H9 (cell line): ENCODE results near the gene NTMT1. TPM values are rescaled to one million over a fixed set of nuclear protein-coding genes. Genes with fewer than 3 reads are reported as not detected.
A peak's percentile ranks its signal among the peaks of the same experiment; 100 is the strongest.

ENCODE experiments used
- DNase-seq: peaks from one replicate; pipeline ENCODE4 v3.0.0-alpha.2; 2017
- H2AFZ ChIP-seq: one replicate; pipeline ENCODE4 v1.6.1; 2013; ENCODE audit warnings: mild to moderate bottlenecking, low read length, control low read depth, moderate library complexity
- H2AK5ac ChIP-seq: 2 replicates; pipeline ENCODE4 v1.6.1; 2013; ENCODE audit warnings: low read length, control low read depth, mixed read lengths; ENCODE audit not compliant: insufficient read length
- H2BK120ac ChIP-seq: one replicate; pipeline ENCODE4 v1.6.1; 2013; ENCODE audit warnings: low read depth, mild to moderate bottlenecking, low read length, control low read depth, inconsistent platforms; ENCODE audit not compliant: poor library complexity, severe bottlenecking
- H2BK12ac ChIP-seq: 2 replicates; pipeline ENCODE4 v1.6.1; 2013; ENCODE audit warnings: low read length, control low read depth, mixed read lengths, low read depth; ENCODE audit not compliant: insufficient read length
- H2BK15ac ChIP-seq: 2 replicates; pipeline ENCODE4 v1.6.1; 2013; ENCODE audit warnings: low read depth, low read length, control low read depth
- H2BK20ac ChIP-seq: one replicate; pipeline ENCODE4 v1.6.1; 2013; ENCODE audit warnings: low read depth, mild to moderate bottlenecking, low read length, control low read depth, inconsistent platforms; ENCODE audit not compliant: poor library complexity, severe bottlenecking
- H2BK5ac ChIP-seq: 2 replicates; pipeline ENCODE4 v1.6.1; 2013; ENCODE audit warnings: low read length, control low read depth, mixed read lengths; ENCODE audit not compliant: insufficient read length
- H3K14ac ChIP-seq: 2 replicates; pipeline ENCODE4 v1.6.1; 2013; ENCODE audit warnings: low read length, control low read depth; ENCODE audit not compliant: insufficient read depth
- H3K18ac ChIP-seq: 2 replicates; pipeline ENCODE4 v1.6.1; 2013; ENCODE audit warnings: low read depth, mild to moderate bottlenecking, mixed read lengths, low read length, control low read depth; ENCODE audit not compliant: insufficient read length
- H3K23ac ChIP-seq: 2 replicates; pipeline ENCODE4 v1.6.1; 2013; ENCODE audit warnings: low read length, control low read depth, mixed read lengths, low read depth; ENCODE audit not compliant: insufficient read length
- H3K23me2 ChIP-seq: 2 replicates; pipeline ENCODE4 v1.6.1; 2013; ENCODE audit warnings: low read depth, mild to moderate bottlenecking, mixed read lengths, low read length, control low read depth; ENCODE audit not compliant: insufficient read length, poor library complexity, severe bottlenecking
- H3K27ac ChIP-seq: 2 replicates; pipeline ENCODE4 v1.5.1; 2013; ENCODE audit warnings: low read length, control low read depth, mixed read lengths, low read depth; ENCODE audit not compliant: insufficient read length
- H3K27me3 ChIP-seq: 2 replicates; pipeline ENCODE4 v1.6.1; 2013; ENCODE audit warnings: low read length, control low read depth, inconsistent platforms; ENCODE audit not compliant: insufficient read depth
- H3K4ac ChIP-seq: 2 replicates; pipeline ENCODE4 v1.6.1; 2013; ENCODE audit warnings: low read depth, mild to moderate bottlenecking, control low read depth, inconsistent platforms, low read length, moderate library complexity
- H3K4me1 ChIP-seq: 2 replicates; pipeline ENCODE4 v1.6.1; 2013; ENCODE audit warnings: low read length, control low read depth, inconsistent platforms; ENCODE audit not compliant: insufficient read depth
- H3K4me2 ChIP-seq: 2 replicates; pipeline ENCODE4 v1.6.1; 2013; ENCODE audit warnings: low read length, control low read depth, mixed read lengths; ENCODE audit not compliant: insufficient read length, insufficient read depth
- H3K56ac ChIP-seq: 2 replicates; pipeline ENCODE4 v1.6.1; 2013; ENCODE audit warnings: low read depth, mild to moderate bottlenecking, mixed read lengths, low read length, control low read depth; ENCODE audit not compliant: insufficient read length
- H3K79me1 ChIP-seq: 2 replicates; pipeline ENCODE4 v1.6.1; 2013; ENCODE audit warnings: low read depth, mild to moderate bottlenecking, moderate library complexity, low read length, control low read depth, inconsistent platforms; ENCODE audit not compliant: insufficient read depth, poor library complexity, severe bottlenecking
- H3K79me2 ChIP-seq: 2 replicates; pipeline ENCODE4 v1.6.1; 2013; ENCODE audit warnings: low read length, control low read depth, inconsistent platforms; ENCODE audit not compliant: insufficient read depth
- H3K9ac ChIP-seq: 2 replicates; pipeline ENCODE4 v1.6.1; 2013; ENCODE audit warnings: low read length, control low read depth, mixed read lengths; ENCODE audit not compliant: insufficient read length; ENCODE audit errors: extremely low read depth
- H3K9me3 ChIP-seq: one replicate; pipeline ENCODE4 v1.6.1; 2013; ENCODE audit warnings: low read depth, low read length, inconsistent platforms; ENCODE audit not compliant: control insufficient read depth
- H3T11ph ChIP-seq: one replicate; pipeline ENCODE4 v1.6.1; 2013; ENCODE audit warnings: mild to moderate bottlenecking, low read length, control low read depth, inconsistent platforms
- H4K20me1 ChIP-seq: one replicate; pipeline ENCODE4 v1.6.1; 2013; ENCODE audit not compliant: control insufficient read depth, insufficient read length, insufficient read depth
- H4K5ac ChIP-seq: 2 replicates; pipeline ENCODE4 v1.6.1; 2013; ENCODE audit warnings: low read depth, mild to moderate bottlenecking, mixed read lengths, low read length, control low read depth; ENCODE audit not compliant: insufficient read length
- H4K8ac ChIP-seq: replicated peaks from 2 replicates; pipeline ENCODE4 v1.6.1; 2013; ENCODE audit warnings: low read length, control low read depth, mixed read lengths, low read depth; ENCODE audit not compliant: insufficient read length
- H4K91ac ChIP-seq: 2 replicates; pipeline ENCODE4 v1.6.1; 2013; ENCODE audit warnings: low read depth, mild to moderate bottlenecking, moderate library complexity, mixed read lengths, low read length, control low read depth; ENCODE audit not compliant: insufficient read length
- H3K27ac Mint-ChIP-seq, 3 experiments: 2 replicates in 2 of 3; 3 replicates in 1 of 3; pipeline ENCODE4 v1.8.0; 2020 to 2021; ENCODE audit warnings: mixed read lengths in 3 of 3, mild to moderate bottlenecking in 1 of 3, moderate library complexity in 1 of 3
- H3K27me3 Mint-ChIP-seq: 2 replicates; pipeline ENCODE4 v1.8.0; 2021; ENCODE audit warnings: low read depth, mild to moderate bottlenecking, moderate library complexity, mixed read lengths
- H3K36me3 Mint-ChIP-seq, 3 experiments: 2 replicates in 2 of 3; 3 replicates in 1 of 3; pipeline ENCODE4 v1.8.0; 2020 to 2021; ENCODE audit warnings: low read depth in 3 of 3, mixed read lengths in 3 of 3; ENCODE audit not compliant: insufficient read depth in 1 of 3
- H3K4me1 Mint-ChIP-seq, 2 experiments: 2 replicates each; pipeline ENCODE4 v1.8.0; 2020; ENCODE audit warnings: mixed read lengths in 2 of 2
- H3K4me3 Mint-ChIP-seq, 2 experiments: 2 replicates in 1 of 2; 3 replicates in 1 of 2; pipeline ENCODE4 v1.8.0; 2020 to 2021; ENCODE audit warnings: mild to moderate bottlenecking in 2 of 2, mixed read lengths in 2 of 2, moderate library complexity in 1 of 2
- H3K9me3 Mint-ChIP-seq, 2 experiments: 2 replicates in 1 of 2; 3 replicates in 1 of 2; pipeline ENCODE4 v1.8.0; 2020; ENCODE audit warnings: mild to moderate bottlenecking in 2 of 2, mixed read lengths in 2 of 2, moderate library complexity in 1 of 2
- CTCF ChIP-seq: fragments of 200-600 bp; sonication (generic); conservative IDR thresholded peaks from 3 replicates; pipeline ENCODE4 v1.8.0; 2021; ENCODE audit warnings: antibody characterized with exemption, mild to moderate bottlenecking
- WGBS: extraction: QIAGEN DNeasy Blood & Tissue Kit; methylation state at CpG from one replicate; pipeline ENCODE4 v1.1.7; 2013; ENCODE audit warnings: missing lambda C conversion rate, low lambda C conversion rate, mixed read lengths; ENCODE audit not compliant: insufficient read length; ENCODE audit errors: extremely low coverage; 5-methylcytosine and 5-hydroxymethylcytosine counted together
- total RNA-seq: library from RNA; stranded (reverse); gene quantifications from 2 replicates; pipeline ENCODE4 v1.2.1, GENCODE V29; 2021

NTMT1 gene
- total RNA-seq, 1 experiment from 2014 or later = 57.9 TPM

- H4K5ac ChIP-seq = no peak overlapping the region
- WGBS = no CpG with 5 or more reads among the region's 30 CpGs
- Mint-ChIP-seq H3K36me3 (no peaks in the 10 kb centered on the region), H3K27ac (peak overlapping the region in 1 of 3 experiments; percentile 63; a peak in 1 of 7 replicates), H3K4me3 (peak overlapping the region; percentile 74 to 85), H3K9me3 (no peaks in the 10 kb centered on the region; a peak in 1 of 5 replicates), H3K4me1 (peaks cover 28 to 37% of the 10 kb centered on the region in 2 experiments), H3K27me3 (peaks cover 36% of the 10 kb centered on the region)
- H2AK5ac ChIP-seq = no peak overlapping the region
- H3K9ac ChIP-seq = no peak overlapping the region
- no peak overlapping the region for H4K91ac ChIP-seq
- no peak overlapping the region for H3K27ac ChIP-seq
- no peak overlapping the region; the same call in 1 of the 2 replicates for H3K14ac ChIP-seq
- H3K56ac ChIP-seq = no peak overlapping the region
- H2BK5ac ChIP-seq = no peak overlapping the region
- H3K79me1 ChIP-seq = no peaks in the 10 kb centered on the region
- no peak overlapping the region for H2BK20ac ChIP-seq
- H3T11ph ChIP-seq = no peak overlapping the region
- no peak overlapping the region for H3K23ac ChIP-seq
- H2BK15ac ChIP-seq = no peak overlapping the region
- no peak for TF ChIP-seq CTCF
- no peak overlapping the region for H2BK12ac ChIP-seq
- H3K27me3 ChIP-seq = no peaks in the 10 kb centered on the region
- peaks cover 5% of the 10 kb centered on the region for H3K23me2 ChIP-seq
- H3K9me3 ChIP-seq = no peaks in the 10 kb centered on the region
- H4K20me1 ChIP-seq = no peaks in the 10 kb centered on the region
- H4K8ac ChIP-seq = no peak overlapping the region
- H2AFZ ChIP-seq = no peak overlapping the region
- no peak overlapping the region for H2BK120ac ChIP-seq
- H3K79me2 ChIP-seq = no peaks in the 10 kb centered on the region
- peak overlapping the region; percentile 68 for H3K18ac ChIP-seq
- H3K4me2 ChIP-seq = peak overlapping the region; percentile 51
- no peak for DNase-seq
- peaks cover 5% of the 10 kb centered on the region; the same call in 1 of the 2 replicates for H3K4me1 ChIP-seq
- no peak overlapping the region for H3K4ac ChIP-seq
Observed at GRCh38 chr9:129609486-129610212, 16.3 kb upstream of the NTMT1 start.
